HFFc6 (cell line): ENCODE data around the gene SLC49A3. TPM values are rescaled to one million over a fixed set of nuclear protein-coding genes. Genes with fewer than 3 reads are reported as not detected.

Experiments
- DNase-seq: peaks from one replicate; pipeline ENCODE4 v3.0.0-alpha.2; 2018
- H3K27ac Mint-ChIP-seq: 2 replicates; pipeline ENCODE4 v1.8.0; 2020; ENCODE audit warnings: mild to moderate bottlenecking, mixed read lengths
- H3K27me3 Mint-ChIP-seq: 2 replicates; pipeline ENCODE4 v1.8.0; 2021; ENCODE audit warnings: mild to moderate bottlenecking, moderate library complexity, mixed read lengths; ENCODE audit not compliant: insufficient read depth
- H3K36me3 Mint-ChIP-seq: 2 replicates; pipeline ENCODE4 v1.8.0; 2021; ENCODE audit warnings: low read depth, mixed read lengths
- H3K4me1 Mint-ChIP-seq: 2 replicates; pipeline ENCODE4 v1.8.0; 2020; ENCODE audit warnings: low read depth, mixed read lengths
- H3K4me3 Mint-ChIP-seq: 2 replicates; pipeline ENCODE4 v1.8.0; 2020; ENCODE audit warnings: mild to moderate bottlenecking, moderate library complexity, mixed read lengths
- H3K9me3 Mint-ChIP-seq: 2 replicates; pipeline ENCODE4 v1.8.0; 2020; ENCODE audit warnings: mild to moderate bottlenecking, mixed read lengths
- total RNA-seq, 6 experiments: library from RNA; stranded (reverse); fragmentation: NEBNext Ultra II Directional; extraction: Animal tissue kit (Norgen Biotek cat#: 25700); gene quantifications; 2 replicates in 1 of 6; 3 replicates in 5 of 6; pipeline ENCODE4 v1.2.3, GENCODE V29; 2021
- TF ChIP-seq, protein P1 (sequence below): fragments of 200-600 bp; sonication (generic); IDR thresholded peaks from 2 replicates; pipeline ENCODE4 v1.5.0; 2021; ENCODE audit warnings: antibody characterized with exemption, mild to moderate bottlenecking

The SLC49A3 gene
- total RNA-seq, 6 experiments from 2014 or later, result 0.13 to 0.62 (median 0.21) TPM; not detected in 1

DNA sequence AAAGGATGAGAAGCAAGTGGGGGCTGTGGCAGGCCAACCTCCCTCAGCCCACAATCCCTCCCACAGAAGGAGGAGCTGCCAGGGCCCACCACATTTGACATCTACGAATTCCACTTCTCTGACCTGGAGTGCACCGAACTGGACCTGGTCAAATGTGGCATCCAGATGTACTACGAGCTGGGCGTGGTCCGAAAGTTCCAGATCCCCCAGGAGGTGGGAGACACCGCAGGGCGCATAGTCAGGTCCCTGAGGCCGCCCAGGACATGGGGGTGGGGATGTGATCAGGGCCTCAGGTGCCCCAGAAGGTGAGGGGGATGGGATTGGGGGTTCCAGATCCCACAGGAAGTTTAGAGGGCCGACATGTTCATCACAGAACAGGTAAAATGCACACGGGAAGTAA lies 28.6 kb downstream of the SLC49A3 start:
- Mint-ChIP-seq H3K36me3 (peaks cover 14% of the 10 kb centered on the region), H3K9me3 (peaks cover 42% of the 10 kb centered on the region), H3K27ac (no peak overlapping the region), H3K27me3 (peaks cover 3% of the 10 kb centered on the region), H3K4me3 (no peak overlapping the region), H3K4me1 (no peaks in the 10 kb centered on the region)
- TF ChIP-seq, protein P1, sequence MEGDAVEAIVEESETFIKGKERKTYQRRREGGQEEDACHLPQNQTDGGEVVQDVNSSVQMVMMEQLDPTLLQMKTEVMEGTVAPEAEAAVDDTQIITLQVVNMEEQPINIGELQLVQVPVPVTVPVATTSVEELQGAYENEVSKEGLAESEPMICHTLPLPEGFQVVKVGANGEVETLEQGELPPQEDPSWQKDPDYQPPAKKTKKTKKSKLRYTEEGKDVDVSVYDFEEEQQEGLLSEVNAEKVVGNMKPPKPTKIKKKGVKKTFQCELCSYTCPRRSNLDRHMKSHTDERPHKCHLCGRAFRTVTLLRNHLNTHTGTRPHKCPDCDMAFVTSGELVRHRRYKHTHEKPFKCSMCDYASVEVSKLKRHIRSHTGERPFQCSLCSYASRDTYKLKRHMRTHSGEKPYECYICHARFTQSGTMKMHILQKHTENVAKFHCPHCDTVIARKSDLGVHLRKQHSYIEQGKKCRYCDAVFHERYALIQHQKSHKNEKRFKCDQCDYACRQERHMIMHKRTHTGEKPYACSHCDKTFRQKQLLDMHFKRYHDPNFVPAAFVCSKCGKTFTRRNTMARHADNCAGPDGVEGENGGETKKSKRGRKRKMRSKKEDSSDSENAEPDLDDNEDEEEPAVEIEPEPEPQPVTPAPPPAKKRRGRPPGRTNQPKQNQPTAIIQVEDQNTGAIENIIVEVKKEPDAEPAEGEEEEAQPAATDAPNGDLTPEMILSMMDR, result no peak
- no peak for DNase-seq

DNA sequence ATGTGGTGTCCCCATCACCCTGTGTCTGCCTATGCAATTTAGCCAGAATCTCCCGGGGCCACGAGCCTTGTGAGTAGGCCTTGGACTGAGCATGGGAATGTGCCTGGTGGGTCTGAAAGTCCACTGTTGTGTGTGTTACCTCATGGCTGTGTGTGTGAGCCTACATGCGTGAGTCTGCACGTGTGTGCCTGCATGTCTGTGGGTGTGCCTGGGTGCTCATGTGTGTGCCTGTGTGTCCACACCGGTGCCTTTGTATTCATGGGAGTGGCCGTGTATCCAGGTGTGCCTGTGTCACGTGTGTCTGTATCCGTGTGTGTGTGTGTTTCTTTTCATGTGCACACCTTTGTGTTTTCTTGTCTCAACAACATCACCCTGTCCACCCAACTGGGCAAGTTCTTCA lies 29.1 kb downstream of the SLC49A3 start:
- no peak overlapping the region for H3K4me3 Mint-ChIP-seq
- peaks cover 3% of the 10 kb centered on the region for H3K27me3 Mint-ChIP-seq
- peaks cover 43% of the 10 kb centered on the region for H3K9me3 Mint-ChIP-seq
- peaks cover 14% of the 10 kb centered on the region for H3K36me3 Mint-ChIP-seq
- H3K4me1 Mint-ChIP-seq, result no peaks in the 10 kb centered on the region
- no peak overlapping the region for H3K27ac Mint-ChIP-seq
- TF ChIP-seq, protein P1, result no peak
- DNase-seq, result no peak

DNA sequence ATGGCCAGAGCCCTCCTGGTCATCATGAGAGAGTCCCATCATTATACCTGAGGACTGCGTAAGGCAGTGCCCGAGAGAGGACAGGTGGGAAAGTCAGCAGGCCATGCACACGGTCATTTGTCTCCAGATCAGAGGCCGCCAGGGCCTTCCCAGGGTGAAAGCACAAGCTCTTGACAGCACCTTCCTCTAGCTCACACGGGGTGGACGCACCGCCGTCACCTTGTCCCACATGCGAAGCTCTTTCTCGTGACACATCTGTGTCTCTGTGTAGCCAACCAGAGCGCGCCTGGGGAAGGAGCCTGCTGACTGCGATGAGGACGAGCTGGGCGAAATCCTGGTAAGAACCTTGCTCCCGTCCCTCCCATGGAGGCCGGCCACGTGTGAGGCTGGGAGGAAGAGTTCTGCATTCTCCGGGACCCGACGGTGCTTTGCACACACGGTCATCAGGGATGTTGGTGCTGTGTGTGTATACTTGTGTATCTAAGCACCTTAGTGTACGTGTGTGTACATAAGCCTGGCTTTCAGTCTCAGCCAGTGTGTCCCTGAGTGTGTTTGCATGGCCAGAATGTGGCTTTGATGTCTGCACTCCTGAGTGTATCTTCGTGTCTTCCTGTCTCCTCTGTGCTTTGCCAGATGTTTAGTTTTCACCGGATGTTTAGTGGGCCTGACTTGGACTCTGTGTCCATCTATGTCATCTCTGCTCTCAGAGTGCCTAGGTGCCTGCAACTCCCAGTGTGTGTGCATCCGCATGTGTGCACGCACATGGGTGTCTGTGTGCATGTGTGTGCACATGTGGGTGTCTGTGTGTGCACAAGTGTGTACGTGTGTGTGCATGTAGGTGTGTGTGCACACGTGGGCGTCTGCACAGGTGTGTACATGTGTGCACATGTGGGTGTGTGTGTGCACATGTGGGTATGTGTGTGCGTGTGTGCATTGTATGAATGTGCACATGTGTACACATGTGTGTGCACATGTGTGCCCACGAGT lies 30.0 kb downstream of the SLC49A3 start:
- TF ChIP-seq, protein P1, result no peak
- no peak overlapping the region for H3K27ac Mint-ChIP-seq
- no peak for DNase-seq
- H3K27me3 Mint-ChIP-seq, result peaks cover 3% of the 10 kb centered on the region
- peaks cover 14% of the 10 kb centered on the region for H3K36me3 Mint-ChIP-seq
- no peak overlapping the region for H3K4me3 Mint-ChIP-seq
- H3K4me1 Mint-ChIP-seq, result no peaks in the 10 kb centered on the region
- peaks cover 47% of the 10 kb centered on the region for H3K9me3 Mint-ChIP-seq

DNA sequence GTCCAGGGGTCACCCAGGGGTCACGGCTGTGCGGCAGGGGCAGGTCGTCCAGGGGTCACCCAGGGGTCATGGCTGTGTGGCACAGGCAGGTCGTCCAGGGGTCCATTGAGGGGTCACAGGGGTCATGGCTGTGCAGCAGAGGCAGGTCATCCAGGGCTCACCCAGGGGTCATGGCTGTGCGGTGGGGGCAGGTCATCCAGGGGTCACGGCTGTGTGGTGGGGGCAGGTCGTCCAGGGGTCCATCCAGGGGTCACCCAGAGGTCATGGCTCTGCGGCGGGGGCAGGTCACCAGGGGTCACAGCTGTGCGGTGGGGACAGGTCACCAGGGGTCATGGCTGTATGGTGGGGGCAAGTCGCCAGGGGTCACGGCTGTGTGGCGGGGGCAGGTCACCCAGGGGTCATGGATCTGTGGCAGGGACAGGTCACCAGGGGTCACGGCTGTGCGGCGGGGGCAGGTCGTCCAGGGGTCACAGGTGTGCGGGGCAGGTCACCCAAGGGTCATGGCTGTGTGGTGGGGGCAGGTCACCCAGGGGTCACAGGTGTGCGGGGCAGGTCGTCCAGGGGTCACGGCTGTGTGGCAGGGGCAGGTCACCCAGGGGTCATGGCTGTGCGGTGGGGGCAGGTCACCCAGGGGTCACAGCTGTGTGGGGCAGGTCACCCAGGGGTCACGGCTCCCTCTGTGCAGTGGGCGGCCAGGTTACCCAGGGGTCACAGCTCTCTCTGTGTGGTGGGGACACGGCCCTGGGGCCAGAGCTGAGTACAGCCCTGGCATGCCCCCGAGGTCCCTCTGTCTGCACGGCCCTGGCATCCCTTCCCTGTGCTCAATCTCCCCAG lies 30.9 kb downstream of the SLC49A3 start:
- Mint-ChIP-seq H3K36me3 (peaks cover 14% of the 10 kb centered on the region), H3K27ac (no peak overlapping the region), H3K27me3 (peaks cover 3% of the 10 kb centered on the region), H3K4me1 (no peaks in the 10 kb centered on the region), H3K9me3 (peaks cover 48% of the 10 kb centered on the region), H3K4me3 (no peak overlapping the region)
- TF ChIP-seq, protein P1, result no peak
- no peak for DNase-seq

DNA sequence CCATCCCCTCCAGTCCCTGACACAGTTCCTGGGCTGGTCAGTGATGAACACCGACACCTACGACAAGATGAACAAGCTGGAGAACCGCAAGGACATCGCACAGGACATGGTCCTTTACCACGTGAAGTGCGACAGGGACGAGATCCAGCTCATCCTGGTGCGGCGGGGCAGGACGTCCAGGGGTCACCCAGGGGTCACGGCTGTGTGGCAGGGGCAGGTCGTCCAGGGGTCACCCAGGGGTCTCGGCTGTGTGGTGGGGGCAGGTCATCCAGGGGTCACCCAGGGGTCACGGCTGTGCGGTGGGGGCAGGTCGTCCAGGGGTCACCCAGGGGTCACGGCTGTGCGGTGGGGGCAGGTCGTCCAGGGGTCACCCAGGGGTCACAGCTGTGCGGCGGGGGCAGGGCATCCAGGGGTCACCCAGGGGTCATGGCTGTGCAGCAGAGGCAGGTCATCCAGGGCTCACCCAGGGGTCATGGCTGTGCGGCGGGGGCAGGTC lies 31.6 kb downstream of the SLC49A3 start:
- H3K4me3 Mint-ChIP-seq, result no peak overlapping the region

More for the DNA sequence above, 31.6 kb downstream of the SLC49A3 start:
- Mint-ChIP-seq H3K4me1 (no peaks in the 10 kb centered on the region), H3K27me3 (no peaks in the 10 kb centered on the region; the same call in none of the 2 replicates), H3K27ac (no peak overlapping the region), H3K36me3 (peaks cover 17% of the 10 kb centered on the region), H3K9me3 (peaks cover 53% of the 10 kb centered on the region)
- no peak for DNase-seq
- TF ChIP-seq, protein P1, result no peak
